RWPE1 (cell line): ENCODE data around the gene CEP170B.
A peak's percentile ranks its signal among the peaks of the same experiment; 100 is the strongest.

Experiments used
- CTCF ChIA-PET: fragments of 350-600 bp; sonication (Branson Sonifier 250); formaldehyde crosslinking; extraction: SDS; loops from one replicate; lab custom pipeline; 2021; lab: Yijun Ruan, JAX
- POLR2A ChIA-PET: fragments of 400-600 bp; formaldehyde crosslinking; extraction: SDS; loops from one replicate; lab custom pipeline; 2020; ENCODE audit warnings: antibody characterized with exemption; ENCODE audit not compliant: low non-redundant PET; lab: Yijun Ruan, JAX
- DNase-seq: peaks from one replicate; pipeline ENCODE4 v3.0.0; 2012; ENCODE audit warnings: low spot score
- H3K27ac ChIP-seq: fragments of 450-650 bp; 2 replicates; pipeline ENCODE4 v1.5.1; 2017
- TF ChIP-seq, protein P1 (sequence below): fragments of 450-650 bp; conservative IDR thresholded peaks from 2 replicates; pipeline ENCODE4 v1.5.1; 2017; ENCODE audit warnings: low read depth, mild to moderate bottlenecking

The CEP170B gene

DNA sequence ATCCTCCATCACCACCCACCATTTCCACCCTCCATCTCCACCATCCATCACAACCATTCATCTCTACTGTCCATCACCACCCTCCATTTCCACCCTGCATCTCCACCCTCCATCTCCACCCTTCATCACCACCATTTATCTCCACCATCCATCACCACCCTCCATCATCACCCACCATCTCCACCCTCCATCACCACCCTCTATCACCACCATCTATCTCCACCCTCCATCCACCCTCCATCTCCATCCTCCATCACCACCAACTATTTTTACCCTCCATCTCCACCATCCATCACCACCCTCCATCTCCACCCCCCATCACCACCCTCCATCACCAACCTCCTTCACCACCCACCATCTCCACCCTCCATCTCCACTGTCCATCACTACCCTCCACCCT lies 4.7 kb upstream of the CEP170B start:
- ChIA-PET CTCF (no interaction called here), POLR2A (no interaction called here)
- TF ChIP-seq, protein P1, sequence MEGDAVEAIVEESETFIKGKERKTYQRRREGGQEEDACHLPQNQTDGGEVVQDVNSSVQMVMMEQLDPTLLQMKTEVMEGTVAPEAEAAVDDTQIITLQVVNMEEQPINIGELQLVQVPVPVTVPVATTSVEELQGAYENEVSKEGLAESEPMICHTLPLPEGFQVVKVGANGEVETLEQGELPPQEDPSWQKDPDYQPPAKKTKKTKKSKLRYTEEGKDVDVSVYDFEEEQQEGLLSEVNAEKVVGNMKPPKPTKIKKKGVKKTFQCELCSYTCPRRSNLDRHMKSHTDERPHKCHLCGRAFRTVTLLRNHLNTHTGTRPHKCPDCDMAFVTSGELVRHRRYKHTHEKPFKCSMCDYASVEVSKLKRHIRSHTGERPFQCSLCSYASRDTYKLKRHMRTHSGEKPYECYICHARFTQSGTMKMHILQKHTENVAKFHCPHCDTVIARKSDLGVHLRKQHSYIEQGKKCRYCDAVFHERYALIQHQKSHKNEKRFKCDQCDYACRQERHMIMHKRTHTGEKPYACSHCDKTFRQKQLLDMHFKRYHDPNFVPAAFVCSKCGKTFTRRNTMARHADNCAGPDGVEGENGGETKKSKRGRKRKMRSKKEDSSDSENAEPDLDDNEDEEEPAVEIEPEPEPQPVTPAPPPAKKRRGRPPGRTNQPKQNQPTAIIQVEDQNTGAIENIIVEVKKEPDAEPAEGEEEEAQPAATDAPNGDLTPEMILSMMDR = no peak
- DNase-seq = no peak
- H3K27ac ChIP-seq = no peak overlapping the region

- POLR2A ChIA-PET = interaction anchor here (0.6 to 1.6 kb wide), 2 partner anchors 7 to 60 kb away, joined by 4 to 6 read pairs; no protein-coding TSS in a partner anchor
- TF ChIP-seq, protein P1 = no peak
- DNase-seq = no peak
- CTCF ChIA-PET = interaction anchor here (1.5 to 1.9 kb wide), 2 partner anchors 36 to 95 kb away, joined by 5 to 6 read pairs; no protein-coding TSS in a partner anchor
- H3K27ac ChIP-seq = peak overlapping the region; percentile 91
Measured at GRCh38 chr14:104863131-104863862, 1.8 kb upstream of the CEP170B start.

- ChIA-PET CTCF (interaction anchor here (1.5 to 1.9 kb wide), 2 partner anchors 37 to 95 kb away, joined by 5 to 6 read pairs; no protein-coding TSS in a partner anchor), POLR2A (interaction anchor here (1.0 to 1.6 kb wide), 2 partner anchors 8 to 111 kb away, joined by 3 to 6 read pairs; partner anchors contain the start of gene SIVA1)
- peak overlapping the region; percentile 91 for H3K27ac ChIP-seq
- no peak for DNase-seq
- TF ChIP-seq, protein P1 = no peak
Measured at GRCh38 chr14:104863923-104864266, 1.2 kb upstream of the CEP170B start.

DNA sequence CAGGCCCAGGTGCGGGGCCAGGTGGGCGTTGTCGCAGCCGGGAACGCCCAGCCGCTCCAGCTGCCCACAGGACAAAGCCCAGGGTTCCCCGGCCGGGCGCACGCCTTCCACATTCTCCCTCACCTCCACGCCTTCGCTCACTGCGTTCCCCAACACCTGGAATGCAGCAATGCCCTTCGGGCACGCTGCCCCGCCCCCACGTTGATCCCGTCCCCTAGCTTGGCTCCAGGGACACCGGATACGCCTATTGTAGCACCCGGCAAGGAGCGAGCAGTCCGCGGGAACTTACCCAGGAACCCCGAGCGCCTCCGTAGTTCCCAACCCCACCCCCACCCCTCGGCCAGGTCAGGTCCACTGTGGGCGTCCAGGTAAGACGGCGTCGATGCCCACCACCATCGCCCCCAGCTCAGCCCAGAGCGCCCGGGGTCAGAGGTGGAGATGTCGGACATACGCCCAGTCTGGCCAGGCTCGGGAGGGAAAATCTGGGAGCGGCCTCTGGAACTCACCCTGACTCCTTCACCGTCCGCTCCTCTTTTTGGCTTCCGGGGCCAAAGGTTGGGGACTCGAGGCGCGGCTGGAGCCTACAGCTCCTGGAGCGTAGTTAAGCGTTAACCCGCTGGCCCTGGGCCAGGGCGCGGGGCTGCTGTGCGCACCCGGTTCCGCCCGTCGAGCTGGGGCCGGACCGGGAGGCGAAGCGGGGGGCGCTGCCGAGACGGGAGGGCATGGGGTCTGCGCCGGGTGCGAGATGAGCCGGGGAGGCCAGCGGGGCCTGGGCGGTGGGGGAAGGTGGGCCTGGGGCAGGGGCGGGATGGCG lies 594 bp upstream of the CEP170B start:
- CTCF ChIA-PET = interaction anchor here (1.9 kb wide), 1 partner anchor 38 kb away, joined by 6 read pairs; no protein-coding TSS in a partner anchor
- peak; percentile 83 for DNase-seq
- POLR2A ChIA-PET = interaction anchor here (1.0 to 1.6 kb wide), 2 partner anchors 9 to 112 kb away, joined by 3 to 6 read pairs; partner anchors contain the start of gene SIVA1
- TF ChIP-seq, protein P1 = no peak
- peak overlapping the region; percentile 91 for H3K27ac ChIP-seq

DNA sequence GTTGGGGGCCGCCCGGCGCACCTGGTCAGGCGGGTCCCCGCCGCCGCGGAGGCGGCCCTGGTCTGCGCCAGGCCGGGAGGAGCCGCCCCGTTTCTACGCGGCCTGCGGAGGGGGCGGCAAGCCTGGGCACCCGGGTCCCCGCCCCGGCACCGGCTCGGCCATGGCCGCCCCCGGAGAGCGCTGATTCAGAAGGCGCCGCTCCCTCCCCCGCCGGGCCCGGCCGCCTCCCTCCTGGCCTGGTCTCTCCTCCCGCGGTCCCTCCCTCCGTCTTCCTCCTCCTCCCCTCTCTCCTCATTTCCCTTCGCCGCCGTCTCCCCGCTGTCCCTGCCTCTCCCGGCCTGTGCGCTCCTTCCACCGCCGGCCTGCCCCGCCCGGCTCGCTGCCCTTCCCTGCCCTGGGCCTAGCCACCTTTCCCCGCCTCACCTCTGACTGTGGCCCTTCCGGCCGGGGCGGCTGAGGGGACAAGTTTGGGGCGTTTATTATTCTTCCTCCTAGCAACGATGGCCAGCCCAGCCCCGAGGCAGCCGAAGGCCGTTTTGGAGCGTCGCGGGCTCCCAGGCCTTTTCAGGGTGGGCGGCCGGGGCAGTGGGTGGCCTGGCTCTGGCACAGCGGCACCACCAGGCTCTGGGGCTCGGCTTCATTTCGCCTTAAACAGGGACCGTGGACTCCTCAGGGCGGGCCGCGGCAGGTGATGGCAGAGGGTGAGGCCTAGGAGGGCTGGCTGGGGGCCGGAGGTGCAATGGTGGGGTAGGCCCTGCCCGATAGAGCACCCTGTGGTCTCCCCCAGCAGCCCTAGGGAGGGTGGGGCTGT lies 768 bp downstream of the CEP170B start:
- peak; percentile 69 for DNase-seq
- TF ChIP-seq, protein P1 = no peak
- ChIA-PET POLR2A (interaction anchor here (1.1 kb wide), 2 partner anchors 17 to 113 kb away, joined by 3 to 5 read pairs; no protein-coding TSS in a partner anchor), CTCF (interaction anchor here (1.3 kb wide), 1 partner anchor 97 kb away, joined by 5 read pairs; no protein-coding TSS in a partner anchor)
- peak overlapping the region; percentile 91 for H3K27ac ChIP-seq
